ENCODE measurements around the gene UHRF1.
A peak's percentile ranks its signal among the peaks of the same experiment; 100 is the strongest.

The UHRF1 gene

GRCh38 chr19:4911786-4912672 is 2.7 kb downstream of the UHRF1 start:
- H3K4me3 ChIP-seq (ENCODE audit: control insufficient read depth, low read depth, low read length) = peak overlapping the region; percentile 54
- TF ChIP-seq, protein P1, sequence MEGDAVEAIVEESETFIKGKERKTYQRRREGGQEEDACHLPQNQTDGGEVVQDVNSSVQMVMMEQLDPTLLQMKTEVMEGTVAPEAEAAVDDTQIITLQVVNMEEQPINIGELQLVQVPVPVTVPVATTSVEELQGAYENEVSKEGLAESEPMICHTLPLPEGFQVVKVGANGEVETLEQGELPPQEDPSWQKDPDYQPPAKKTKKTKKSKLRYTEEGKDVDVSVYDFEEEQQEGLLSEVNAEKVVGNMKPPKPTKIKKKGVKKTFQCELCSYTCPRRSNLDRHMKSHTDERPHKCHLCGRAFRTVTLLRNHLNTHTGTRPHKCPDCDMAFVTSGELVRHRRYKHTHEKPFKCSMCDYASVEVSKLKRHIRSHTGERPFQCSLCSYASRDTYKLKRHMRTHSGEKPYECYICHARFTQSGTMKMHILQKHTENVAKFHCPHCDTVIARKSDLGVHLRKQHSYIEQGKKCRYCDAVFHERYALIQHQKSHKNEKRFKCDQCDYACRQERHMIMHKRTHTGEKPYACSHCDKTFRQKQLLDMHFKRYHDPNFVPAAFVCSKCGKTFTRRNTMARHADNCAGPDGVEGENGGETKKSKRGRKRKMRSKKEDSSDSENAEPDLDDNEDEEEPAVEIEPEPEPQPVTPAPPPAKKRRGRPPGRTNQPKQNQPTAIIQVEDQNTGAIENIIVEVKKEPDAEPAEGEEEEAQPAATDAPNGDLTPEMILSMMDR (IDR thresholded peaks at IDR 0.05; ENCODE audit: control insufficient read depth, insufficient read depth, low read depth, low read length, missing control alignments) = peak; percentile 76
- peak; percentile 100 for DNase-seq (ENCODE audit: low read depth)

DNA sequence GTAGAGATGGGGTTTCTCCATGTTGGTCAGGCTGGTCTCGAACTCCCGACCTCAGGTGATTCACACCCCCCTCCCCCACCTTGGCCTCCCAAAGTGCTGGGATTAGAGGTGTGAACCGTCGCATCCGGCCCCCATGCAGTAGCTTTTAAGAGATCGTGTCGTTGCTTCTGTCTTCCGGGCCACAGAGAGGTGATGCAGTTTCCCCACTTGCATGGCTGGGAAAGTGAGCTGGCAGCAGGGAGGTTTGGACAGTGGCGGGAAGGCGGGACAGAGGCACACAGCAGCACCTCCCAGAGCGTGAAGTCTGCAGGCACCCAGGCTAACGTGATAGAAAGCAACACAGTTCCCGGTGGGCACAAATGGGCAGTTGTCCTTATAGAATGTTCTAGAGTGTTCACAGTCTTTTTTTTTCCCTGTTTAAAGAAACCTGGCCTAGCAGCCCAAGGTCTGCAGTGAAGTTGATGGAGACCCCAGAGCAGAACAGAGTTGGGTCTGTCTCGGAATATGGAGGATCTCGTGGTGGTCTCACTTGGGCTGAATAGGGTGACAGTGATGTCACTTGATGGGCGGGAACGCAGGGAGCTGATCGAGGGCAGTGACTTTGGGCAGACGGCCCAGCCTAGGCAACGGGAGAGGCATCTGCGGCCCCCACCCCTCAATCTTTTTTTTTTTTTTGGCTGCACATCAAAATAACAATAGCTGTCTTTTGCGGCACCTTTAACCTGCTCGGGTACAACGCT is 4.9 kb downstream of the UHRF1 start:
- DNase-seq (ENCODE audit: low read depth) = no peak
- no peak overlapping the region for H3K4me3 ChIP-seq (ENCODE audit: control insufficient read depth, low read depth, low read length)
- TF ChIP-seq, protein P1 (IDR thresholded peaks at IDR 0.05; ENCODE audit: control insufficient read depth, insufficient read depth, low read depth, low read length, missing control alignments) = no peak

- peak; percentile 45 for DNase-seq (ENCODE audit: low read depth)
- TF ChIP-seq, protein P1 (IDR thresholded peaks at IDR 0.05; ENCODE audit: control insufficient read depth, insufficient read depth, low read depth, low read length, missing control alignments) = no peak
- H3K4me3 ChIP-seq (ENCODE audit: control insufficient read depth, low read depth, low read length) = no peak overlapping the region
These were observed 5.6 kb downstream of the UHRF1 start for GRCh38 chr19:4914736-4915501.

DNA sequence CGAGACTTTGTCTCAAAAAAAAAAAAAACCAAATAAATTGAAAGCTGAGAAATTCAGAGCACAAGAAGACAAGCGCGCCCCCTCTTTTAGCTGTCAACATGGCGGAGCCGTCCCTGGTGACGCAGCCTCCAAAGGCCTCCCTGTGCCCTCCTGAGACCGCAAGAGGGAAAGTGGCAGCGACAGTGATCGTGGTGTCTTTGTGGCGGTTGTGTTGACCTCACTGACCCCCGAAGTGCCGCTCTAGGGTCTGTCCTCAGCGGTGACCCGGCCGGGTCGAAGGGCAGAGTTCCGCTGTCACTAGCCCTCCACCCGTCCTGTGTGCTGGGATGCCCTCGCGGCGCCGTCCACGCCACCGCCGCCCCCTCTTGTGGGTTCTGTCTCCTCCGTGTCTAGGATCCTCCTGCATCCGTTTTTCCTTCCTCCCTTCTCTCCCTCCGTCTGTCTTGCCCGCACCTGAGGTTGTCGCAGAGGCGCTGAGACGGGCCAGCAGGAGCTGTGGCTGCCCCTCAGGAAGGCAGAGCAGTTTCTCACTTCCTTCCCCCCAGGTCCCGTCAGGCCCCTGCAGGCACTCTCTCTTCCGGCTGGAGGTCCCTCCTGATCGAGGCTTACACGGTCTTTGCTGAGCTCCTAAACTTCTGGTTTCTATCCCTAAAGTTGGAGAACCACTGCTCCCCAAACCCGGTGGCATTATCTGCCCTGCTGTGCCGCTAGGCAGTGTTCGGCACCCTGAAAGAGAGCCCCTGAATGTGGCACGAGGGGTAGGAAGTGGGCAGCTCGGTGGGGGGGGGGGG is 7.2 kb downstream of the UHRF1 start:
- no peak for DNase-seq (ENCODE audit: low read depth)
- no peak overlapping the region for H3K4me3 ChIP-seq (ENCODE audit: control insufficient read depth, low read depth, low read length)
- TF ChIP-seq, protein P1 (IDR thresholded peaks at IDR 0.05; ENCODE audit: control insufficient read depth, insufficient read depth, low read depth, low read length, missing control alignments) = no peak

- no peak overlapping the region for H3K4me3 ChIP-seq (ENCODE audit: control insufficient read depth, low read depth, low read length)
- TF ChIP-seq, protein P1 (IDR thresholded peaks at IDR 0.05; ENCODE audit: control insufficient read depth, insufficient read depth, low read depth, low read length, missing control alignments) = no peak
- no peak for DNase-seq (ENCODE audit: low read depth)
These were observed 13.4 kb downstream of the UHRF1 start for GRCh38 chr19:4922530-4923275.
